Activated CD4-positive, alpha-beta T cell treated with anti-CD3 and anti-CD28 coated beads for 36 hours (primary cell): Measurements from ENCODE around the gene DDR1. TPM values are rescaled to one million over a fixed set of nuclear protein-coding genes. Genes with fewer than 3 reads are reported as not detected.
A peak's percentile ranks its signal among the peaks of the same experiment; 100 is the strongest.
"Not testable (repeated sequence)": the region's sequence is repeated elsewhere in the genome, so short reads cannot be mapped to it uniquely, and the experiment has no call there.

Source experiments
- ATAC-seq: fragments of 200-7000 bp; cut with Tn5 transposase; one replicate; pipeline ENCODE4 v1.10.0; 2021; ENCODE audit warnings: mild to moderate bottlenecking, moderate library complexity
- CTCF ChIA-PET: fragments of 350-600 bp; sonication (Branson Sonifier 250); formaldehyde crosslinking; loops from one replicate; lab custom pipeline; 2021; ENCODE audit warnings: antibody characterized with exemption; lab: Charles Lee
- POLR2A ChIA-PET: fragments of 350-600 bp; sonication (Branson Sonifier 250); formaldehyde crosslinking; loops from one replicate; lab custom pipeline; 2021; ENCODE audit warnings: antibody characterized with exemption, inconsistent platforms; lab: Charles Lee
- DNase-seq: peaks from one replicate; pipeline ENCODE4 v3.0.0-alpha.2; 2020
- H3K27ac Mint-ChIP-seq: one replicate; pipeline ENCODE4 v1.8.0; 2021; ENCODE audit warnings: mixed read lengths
- H3K27me3 Mint-ChIP-seq: one replicate; pipeline ENCODE4 v1.8.0; 2021; ENCODE audit warnings: mixed read lengths
- H3K36me3 Mint-ChIP-seq: one replicate; pipeline ENCODE4 v1.8.0; 2021; ENCODE audit warnings: low read depth, mixed read lengths
- H3K4me1 Mint-ChIP-seq: one replicate; pipeline ENCODE4 v1.8.0; 2021; ENCODE audit warnings: mixed read lengths
- H3K4me3 Mint-ChIP-seq: one replicate; pipeline ENCODE4 v1.8.0; 2021; ENCODE audit warnings: mild to moderate bottlenecking, moderate library complexity, mixed read lengths
- H3K9me3 Mint-ChIP-seq: one replicate; pipeline ENCODE4 v1.8.0; 2021; ENCODE audit warnings: low read depth, mixed read lengths
- intact Hi-C, 2 experiments: fragments of 100-400 bp; cut with DNase I in 1 of 2; cut with micrococcal nuclease in 1 of 2; formaldehyde crosslinking; loops; one replicate each; pipeline versions ENCODE4 v1.14.2 to v1.15.1; 2022 to 2024; cut with DNase I, micrococcal nuclease
- total RNA-seq, 2 experiments: library from RNA; stranded (reverse); gene quantifications; one replicate each; pipeline ENCODE4 v1.2.3, GENCODE V29; 2021

The DDR1 gene
- total RNA-seq, 2 experiments from 2014 or later = 9.5 to 12.6 TPM

DNA sequence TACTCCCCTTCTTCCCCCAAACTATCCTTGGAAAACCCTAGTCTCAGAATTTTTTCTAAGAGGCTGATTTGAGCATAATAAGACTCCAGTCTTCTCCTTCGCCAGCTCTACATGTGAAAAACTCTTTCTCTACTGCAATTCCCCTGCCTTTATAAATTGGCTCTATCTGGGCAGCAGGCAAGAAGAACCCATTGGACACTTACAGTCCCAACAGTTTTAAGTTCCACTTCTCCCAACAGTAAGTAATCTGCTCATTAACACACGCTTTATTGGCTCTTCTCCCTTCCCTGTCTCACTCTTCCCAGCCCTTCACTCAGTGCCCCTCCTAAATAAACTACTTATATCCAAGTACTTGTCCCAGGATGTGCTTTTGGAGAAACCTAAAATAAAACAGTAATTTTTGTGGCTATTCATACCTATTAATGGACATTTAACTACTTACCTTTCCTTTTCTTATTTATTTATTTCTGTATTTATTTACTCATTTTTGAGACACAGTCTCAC, 11.1 kb upstream of the DDR1 start:
- Mint-ChIP-seq H3K4me1 (peaks cover 39% of the 10 kb centered on the region), H3K27me3 (no peaks in the 10 kb centered on the region), H3K4me3 (no peak overlapping the region), H3K9me3 (peaks cover 19% of the 10 kb centered on the region), H3K27ac (no peak overlapping the region), H3K36me3 (peaks cover 13% of the 10 kb centered on the region)
- CTCF ChIA-PET = interaction anchor here (0.6 to 1.3 kb wide), 3 partner anchors 9 to 278 kb away, joined by 3 to 4 read pairs (median 3); no protein-coding TSS in a partner anchor
- no peak for DNase-seq
- ATAC-seq = no peak
- POLR2A ChIA-PET = interaction anchor here (0.5 kb wide), 1 partner anchor 137 kb away, joined by 3 read pairs; no protein-coding TSS in a partner anchor
- intact Hi-C loops = no loop called here

DNA sequence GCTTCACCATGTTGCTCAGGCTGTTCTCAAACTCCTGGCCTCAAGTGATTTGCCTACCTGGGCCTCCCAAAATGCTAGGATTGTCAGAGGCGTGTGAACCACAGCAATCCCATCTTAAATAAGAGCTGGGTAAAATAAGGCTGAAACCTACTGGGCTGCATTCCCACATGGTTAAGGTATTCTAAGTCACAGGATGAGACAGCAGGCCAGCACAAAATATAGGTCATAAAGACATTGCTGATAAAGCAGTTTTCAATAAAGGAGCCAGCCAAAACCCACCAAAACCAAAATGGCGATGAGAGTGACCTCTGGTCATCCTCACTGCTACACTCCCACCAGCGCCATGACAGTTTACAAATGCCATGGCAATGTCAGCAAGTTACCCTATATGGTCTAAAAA, 10.5 kb upstream of the DDR1 start:
- Mint-ChIP-seq H3K36me3 (peaks cover 13% of the 10 kb centered on the region), H3K9me3 (peaks cover 19% of the 10 kb centered on the region), H3K4me1 (peaks cover 40% of the 10 kb centered on the region)
- ATAC-seq, intact Hi-C loops, H3K4me3 Mint-ChIP-seq, H3K27ac Mint-ChIP-seq, POLR2A ChIA-PET, H3K27me3 Mint-ChIP-seq, DNase-seq: not testable (repeated sequence)
- CTCF ChIA-PET = interaction anchor here (0.8 to 1.3 kb wide), 3 partner anchors 9 to 44 kb away, joined by 3 to 4 read pairs (median 3); no protein-coding TSS in a partner anchor

DNA sequence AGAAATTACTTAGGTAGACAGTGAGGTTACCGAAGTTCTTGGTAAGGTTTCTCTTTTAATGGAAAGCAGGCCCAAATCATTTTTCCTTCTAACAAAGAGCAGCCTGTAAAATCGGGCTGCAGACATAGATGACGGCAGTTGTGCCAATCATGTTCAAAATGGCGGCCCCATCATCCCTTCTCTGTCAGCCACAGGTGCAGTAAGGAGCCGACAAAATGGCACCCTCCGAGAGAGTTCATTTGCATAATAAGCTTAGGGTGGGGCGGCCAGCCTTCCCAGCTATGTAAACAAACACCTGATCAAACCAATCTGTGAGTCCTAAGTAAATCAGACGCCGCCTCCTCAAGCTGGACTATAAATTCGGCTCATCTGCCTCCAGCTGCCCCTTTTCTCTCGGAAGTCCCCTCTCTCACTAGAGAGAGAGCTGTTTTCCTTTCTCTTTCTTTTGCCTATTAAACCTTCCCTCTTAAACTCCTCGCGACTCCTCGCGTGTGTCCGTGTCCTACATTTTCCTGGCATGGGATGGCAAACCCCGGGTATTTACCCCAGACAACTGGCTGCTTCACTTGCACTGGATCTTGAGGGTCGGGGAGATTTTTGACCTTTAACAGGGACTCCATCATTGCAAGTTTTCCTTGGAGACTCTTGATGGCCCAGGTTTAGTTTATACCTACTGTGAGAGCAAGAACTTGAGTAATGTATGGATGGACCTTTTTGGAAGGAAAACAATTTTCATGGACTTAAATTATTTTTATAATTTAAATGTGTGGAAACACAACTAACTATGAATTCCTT, 8.9 kb upstream of the DDR1 start:
- ATAC-seq (no peak), DNase-seq (no peak)
- Mint-ChIP-seq H3K9me3 (peaks cover 12% of the 10 kb centered on the region), H3K27ac (peak overlapping the region; percentile 2), H3K36me3 (peaks cover 7% of the 10 kb centered on the region), H3K27me3 (no peaks in the 10 kb centered on the region), H3K4me1 (peaks cover 39% of the 10 kb centered on the region), H3K4me3 (no peak overlapping the region)
- intact Hi-C loops = loop anchor here (2.0 to 5.0 kb wide), 4 partner anchors 133 to 198 kb away; partner anchors contain the start of gene FLOT1 (in 1 of the 2)
- ChIA-PET POLR2A (no interaction called here), CTCF (interaction anchor here (0.6 to 2.0 kb wide), 3 partner anchors 46 to 188 kb away, joined by 3 to 13 read pairs (median 3); no protein-coding TSS in a partner anchor)

DNA sequence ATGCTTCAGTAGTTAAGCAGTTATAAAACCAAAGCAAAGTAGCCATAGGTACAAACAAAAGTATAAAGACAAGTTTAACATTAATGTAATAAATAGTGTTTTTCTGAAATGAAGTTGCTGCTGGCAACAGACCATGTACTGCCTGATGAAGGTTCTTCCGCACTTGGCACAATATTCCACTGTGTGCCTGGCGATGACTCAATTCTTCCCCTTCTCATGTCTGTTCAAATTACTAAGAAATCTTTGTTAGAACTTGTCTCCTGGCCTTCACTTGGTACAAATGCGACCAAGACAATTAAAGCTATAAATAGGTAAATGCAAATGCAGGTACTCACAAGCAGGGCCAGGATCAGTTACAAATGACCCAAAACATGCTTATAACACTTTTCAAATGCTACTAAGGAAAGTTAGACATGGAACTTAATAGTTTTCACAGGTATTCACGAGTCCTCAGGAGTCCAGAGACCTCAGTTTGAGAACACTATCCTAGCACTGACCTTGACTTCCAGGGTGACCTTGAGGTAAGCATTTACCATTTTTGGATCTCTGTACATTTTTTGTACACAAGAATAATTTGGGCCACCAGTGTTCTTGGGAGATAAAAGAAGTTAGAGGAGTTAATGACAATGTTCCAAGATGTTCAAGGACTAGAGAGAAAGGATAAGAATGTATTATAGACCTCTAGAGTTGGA, 8.1 kb upstream of the DDR1 start:
- ChIA-PET CTCF (interaction anchor here (0.7 to 3.5 kb wide), 10 partner anchors 9 to 141 kb away, joined by 3 to 14 read pairs (median 4); no protein-coding TSS in a partner anchor), POLR2A (interaction anchor here (0.7 kb wide), 1 partner anchor 31 kb away, joined by 3 read pairs; no protein-coding TSS in a partner anchor)
- Mint-ChIP-seq H3K27me3 (no peaks in the 10 kb centered on the region), H3K27ac (peak overlapping the region; percentile 53), H3K9me3 (peaks cover 6% of the 10 kb centered on the region), H3K4me3 (no peak overlapping the region), H3K36me3 (peaks cover 7% of the 10 kb centered on the region), H3K4me1 (peaks cover 32% of the 10 kb centered on the region)
- intact Hi-C loops = loop anchor here (2.0 to 5.0 kb wide), 4 partner anchors 133 to 199 kb away; partner anchors contain the start of gene FLOT1 (in 1 of the 2)
- ATAC-seq = peak; percentile 24
- DNase-seq = peak; percentile 32

DNA sequence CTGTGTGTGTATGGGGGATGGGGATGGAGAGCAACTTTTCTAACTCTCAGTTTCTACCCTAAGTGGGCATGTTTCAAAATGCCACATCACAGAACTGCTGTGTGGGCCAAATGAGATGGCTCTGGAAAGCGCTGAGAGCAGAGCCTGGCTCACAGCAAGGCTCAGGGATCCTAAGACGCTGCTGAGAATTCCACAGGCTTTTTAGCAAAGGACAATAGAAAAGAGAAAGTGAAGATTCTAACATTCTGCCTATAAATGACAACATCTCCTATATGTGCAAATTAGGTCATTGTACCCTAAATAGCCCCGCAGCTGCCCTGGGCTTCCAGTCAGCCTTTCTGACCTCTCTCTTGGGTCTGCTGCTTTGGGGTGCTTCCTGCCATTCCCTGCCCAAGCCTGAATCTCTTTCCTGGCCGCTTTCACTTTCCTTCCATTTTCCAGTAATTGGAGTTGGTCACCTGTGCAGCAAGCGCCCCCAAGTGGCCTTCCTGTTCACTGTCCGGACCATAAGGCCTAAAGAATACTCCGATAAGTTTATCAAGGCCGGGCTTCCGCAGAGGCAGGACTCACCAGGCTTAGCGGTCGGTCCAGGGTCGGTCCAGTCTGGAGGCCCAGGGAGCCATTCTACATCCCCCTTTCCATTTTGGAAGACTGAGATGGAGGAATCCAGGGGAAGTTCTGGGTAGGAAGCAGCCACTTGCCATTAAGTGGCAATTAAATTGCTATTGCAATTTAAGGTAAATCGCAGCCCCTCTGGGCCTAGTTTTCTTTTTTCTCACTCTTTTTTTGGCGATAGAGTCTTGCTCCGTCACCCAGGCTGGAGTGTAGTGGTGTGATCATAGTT, 6.7 kb upstream of the DDR1 start:
- H3K9me3 Mint-ChIP-seq = no peaks in the 10 kb centered on the region
- peaks cover 24% of the 10 kb centered on the region for H3K4me1 Mint-ChIP-seq
- H3K27ac Mint-ChIP-seq = peak overlapping the region; percentile 85
- ATAC-seq = peak; percentile 84
- CTCF ChIA-PET = interaction anchor here (0.6 to 3.5 kb wide), 25 partner anchors 10 to 205 kb away, joined by 3 to 14 read pairs (median 4); no protein-coding TSS in a partner anchor
- no peaks in the 10 kb centered on the region for H3K36me3 Mint-ChIP-seq
- peak overlapping the region; percentile 64 for H3K4me3 Mint-ChIP-seq
- DNase-seq = peak; percentile 86
- intact Hi-C loops = loop anchor here (1.0 to 5.0 kb wide), 5 partner anchors 49 to 200 kb away; partner anchors contain the start of gene FLOT1 (in 1 of the 2)
- POLR2A ChIA-PET = no interaction called here
- H3K27me3 Mint-ChIP-seq = no peaks in the 10 kb centered on the region

DNA sequence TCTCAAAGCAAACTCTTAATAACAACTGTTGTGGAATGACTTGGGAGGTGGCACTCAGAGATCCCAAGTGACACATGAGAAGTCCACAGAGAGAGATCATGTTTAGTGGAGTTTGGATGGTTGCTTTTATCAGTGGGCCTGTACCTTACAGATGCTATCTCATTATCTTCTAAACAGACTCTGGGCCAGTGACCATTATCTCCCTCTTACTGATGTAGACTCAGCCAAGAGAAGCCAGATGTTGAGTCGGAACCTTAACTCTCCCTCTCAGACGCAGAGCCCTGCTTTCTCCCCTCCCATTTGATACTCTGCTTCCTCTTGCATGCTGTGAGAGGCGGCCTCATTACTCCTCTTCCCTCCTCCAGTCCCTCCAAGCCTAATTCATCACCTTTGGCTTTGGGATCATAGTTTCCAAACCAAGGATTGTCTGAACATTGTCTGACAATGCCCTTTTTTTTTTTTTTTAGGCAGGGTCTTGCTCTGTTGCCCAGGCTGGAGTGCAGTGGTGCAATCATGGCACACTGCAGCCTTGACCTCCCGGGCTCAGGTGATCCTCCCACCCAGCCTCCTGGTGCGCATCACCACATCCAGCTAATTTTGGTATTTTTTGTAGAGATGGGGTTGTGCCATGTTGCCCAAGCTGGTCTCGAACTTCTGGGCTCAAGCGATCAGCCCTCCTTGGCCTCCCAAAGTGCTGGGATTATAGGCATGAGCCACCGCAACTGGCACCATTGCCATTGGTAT, 4.5 kb upstream of the DDR1 start:
- POLR2A ChIA-PET = no interaction called here
- H3K36me3 Mint-ChIP-seq = no peaks in the 10 kb centered on the region
- intact Hi-C loops = loop anchor here in 1 of 2 experiments (5.0 kb wide), 1 partner anchor 203 kb away; no protein-coding TSS in a partner anchor

DNA sequence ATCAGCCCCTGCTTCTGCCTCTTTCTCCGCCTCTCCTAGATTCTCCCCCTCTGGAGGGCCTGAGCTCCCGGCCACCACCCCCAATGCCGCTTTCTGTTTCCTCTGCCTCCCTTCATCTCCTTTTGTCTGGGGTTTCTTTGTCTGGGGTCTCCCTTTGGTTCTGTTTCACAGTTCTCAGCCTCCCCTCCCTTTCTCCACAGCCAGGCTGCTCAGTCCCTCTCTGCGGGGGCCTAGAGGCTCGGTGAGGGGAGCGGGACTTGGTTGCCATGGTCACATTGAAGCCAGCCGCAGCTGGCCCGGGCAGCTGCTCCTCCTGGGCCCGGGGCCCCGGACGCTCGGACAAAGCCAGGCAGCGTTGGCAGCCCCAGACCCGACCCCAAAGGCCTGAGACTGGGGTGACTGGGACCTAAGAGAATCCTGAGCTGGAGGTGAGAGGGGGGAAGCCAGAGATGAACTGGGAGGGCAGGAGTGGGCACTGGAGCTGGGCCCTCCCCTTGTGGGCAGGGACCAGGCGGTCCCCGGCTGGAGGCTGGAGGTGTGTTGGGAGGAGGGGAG, 3.5 kb upstream of the DDR1 start:
- intact Hi-C loops = no loop called here
- Mint-ChIP-seq H3K27ac (no peak overlapping the region), H3K9me3 (no peaks in the 10 kb centered on the region), H3K27me3 (no peaks in the 10 kb centered on the region), H3K4me3 (no peak overlapping the region), H3K4me1 (peaks cover 42% of the 10 kb centered on the region), H3K36me3 (no peaks in the 10 kb centered on the region)
- DNase-seq (no peak), ATAC-seq (no peak)
- POLR2A ChIA-PET = no interaction called here
- CTCF ChIA-PET = interaction anchor here (0.6 to 1.2 kb wide), 5 partner anchors 21 to 472 kb away, joined by 3 to 4 read pairs (median 3); no protein-coding TSS in a partner anchor

More for the DNA sequence above, 4.5 kb upstream of the DDR1 start:
- Mint-ChIP-seq H3K4me1 (peaks cover 37% of the 10 kb centered on the region), H3K9me3 (no peaks in the 10 kb centered on the region), H3K27ac (no peak overlapping the region), H3K27me3 (no peaks in the 10 kb centered on the region), H3K4me3 (no peak overlapping the region)
- ATAC-seq (no peak), DNase-seq (no peak)
- CTCF ChIA-PET = interaction anchor here (0.6 to 3.5 kb wide), 7 partner anchors 52 to 473 kb away, joined by 3 to 14 read pairs (median 3); no protein-coding TSS in a partner anchor

DNA sequence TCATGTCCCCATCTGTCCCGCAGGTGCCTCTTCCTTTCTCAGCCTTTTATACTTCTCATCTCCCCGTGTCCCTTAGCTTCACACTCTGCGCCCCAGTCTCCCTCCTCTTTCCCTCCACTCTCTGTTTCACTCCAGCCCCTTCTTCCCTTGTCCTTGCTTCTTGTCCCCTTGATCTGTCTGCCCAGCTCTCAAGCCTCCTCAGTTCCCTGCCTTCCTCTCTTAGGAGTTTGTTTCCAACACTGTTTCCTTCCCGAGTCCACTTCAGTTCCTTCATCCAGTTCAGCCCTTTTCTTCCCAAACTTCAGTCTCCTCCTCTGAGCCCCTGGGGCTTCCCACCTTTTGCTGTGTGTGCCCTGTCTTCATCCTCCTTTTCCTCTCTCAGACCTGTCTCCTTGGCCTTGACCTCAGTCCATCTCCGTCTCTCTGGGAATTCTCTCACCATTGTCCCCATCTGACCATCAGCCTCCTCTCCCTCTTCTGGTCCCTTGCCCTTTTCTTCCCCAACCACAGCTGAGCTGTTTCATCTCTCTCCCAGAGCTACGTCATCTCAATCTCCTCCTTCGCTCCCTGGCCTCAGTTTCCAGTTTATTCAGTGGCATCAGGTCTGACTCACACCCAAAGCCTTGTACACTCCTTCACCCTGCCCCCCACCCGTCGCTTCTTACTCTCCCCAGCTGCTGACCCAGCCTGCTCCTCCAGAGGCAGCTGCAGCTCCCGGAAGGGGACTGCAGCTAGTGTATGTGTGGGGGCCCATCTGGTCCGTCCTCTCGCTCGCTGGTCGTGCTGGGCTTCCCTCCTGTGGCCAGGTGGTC, 2.7 kb upstream of the DDR1 start:
- H3K4me1 Mint-ChIP-seq = peaks cover 44% of the 10 kb centered on the region
- no peaks in the 10 kb centered on the region for H3K36me3 Mint-ChIP-seq
- H3K27me3 Mint-ChIP-seq = no peaks in the 10 kb centered on the region
- ATAC-seq = no peak
- no peak overlapping the region for H3K27ac Mint-ChIP-seq
- no peak for DNase-seq
- ChIA-PET CTCF (interaction anchor here (0.7 to 2.3 kb wide), 10 partner anchors 8 to 613 kb away, joined by 3 to 10 read pairs (median 4); no protein-coding TSS in a partner anchor), POLR2A (interaction anchor here (0.6 kb wide), 1 partner anchor 14 kb away, joined by 3 read pairs; no protein-coding TSS in a partner anchor)
- no peaks in the 10 kb centered on the region for H3K9me3 Mint-ChIP-seq
- no peak overlapping the region for H3K4me3 Mint-ChIP-seq
- intact Hi-C loops = no loop called here

DNA sequence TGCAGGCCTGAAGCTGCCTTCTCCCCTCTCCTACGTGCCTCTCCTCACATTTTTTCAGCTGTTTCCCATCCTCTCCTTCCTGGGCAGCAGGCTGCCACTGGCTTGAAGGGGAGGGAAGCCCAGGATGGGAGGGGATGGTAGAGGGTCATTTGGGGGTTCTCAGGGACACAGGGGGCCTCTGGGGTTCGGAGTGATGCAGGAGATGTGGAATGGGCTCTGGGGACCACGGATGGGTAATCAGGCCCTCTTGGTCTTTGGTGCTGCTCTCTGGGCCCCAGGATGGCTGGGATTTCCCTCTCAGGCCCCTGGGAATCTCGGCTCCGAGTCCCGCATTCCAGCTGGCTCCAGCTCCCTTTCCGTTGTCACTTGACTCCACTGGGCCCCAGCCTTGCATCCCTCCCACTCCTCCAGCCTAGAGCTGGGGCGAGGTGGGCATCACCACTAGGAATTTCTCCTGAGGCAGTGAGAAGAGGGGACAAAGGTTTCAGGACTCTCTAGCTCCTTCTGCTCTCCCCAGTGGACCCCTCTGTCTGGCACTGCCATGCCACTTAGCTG, 2.0 kb upstream of the DDR1 start:
- Mint-ChIP-seq H3K27me3 (no peaks in the 10 kb centered on the region), H3K9me3 (no peaks in the 10 kb centered on the region), H3K27ac (no peak overlapping the region), H3K36me3 (no peaks in the 10 kb centered on the region), H3K4me3 (no peak overlapping the region), H3K4me1 (peaks cover 38% of the 10 kb centered on the region)
- ChIA-PET POLR2A (interaction anchor here (0.6 kb wide), 1 partner anchor 13 kb away, joined by 3 read pairs; no protein-coding TSS in a partner anchor), CTCF (interaction anchor here (0.6 to 2.3 kb wide), 11 partner anchors 8 to 612 kb away, joined by 3 to 10 read pairs (median 4); no protein-coding TSS in a partner anchor)
- intact Hi-C loops = no loop called here
- DNase-seq = no peak
- no peak for ATAC-seq
